Glomerular visceral epithelial cell (primary cell): ENCODE data around the gene EIF4A2.

ENCODE experiments used
- DNase-seq: peaks from one replicate; pipeline ENCODE4 v3.0.0-alpha.2; 2016; ENCODE audit errors: extremely low spot score

The EIF4A2 gene

GRCh38 chr3:186783058-186783730, at the start of gene EIF4A2:
TSS of gene EIF4A2 (plus strand) at chr3:186783577. CDS start at chr3:186783611, 34 bp downstream.
- DNase-seq = peak; percentile 87

- DNase-seq = no peak
These were observed 40.6 kb upstream of the EIF4A2 start for GRCh38 chr3:186742618-186743380.

- DNase-seq = no peak
These were observed 39.7 kb upstream of the EIF4A2 start for GRCh38 chr3:186743666-186744065.

GRCh38 chr3:186746008-186746407, 37.4 kb upstream of the EIF4A2 start:
- DNase-seq = peak; percentile 61

- no peak for DNase-seq
These were observed 33.1 kb upstream of the EIF4A2 start for GRCh38 chr3:186750316-186750715.

GRCh38 chr3:186751480-186751879, 31.9 kb upstream of the EIF4A2 start:
- no peak for DNase-seq

- DNase-seq = no peak
These were observed 29.4 kb upstream of the EIF4A2 start for GRCh38 chr3:186754006-186754405.

- no peak for DNase-seq
These were observed 28.5 kb upstream of the EIF4A2 start for GRCh38 chr3:186754871-186755270.

- no peak for DNase-seq
These were observed 26.2 kb upstream of the EIF4A2 start for GRCh38 chr3:186757214-186757613.

GRCh38 chr3:186757686-186758220, 25.6 kb upstream of the EIF4A2 start:
- DNase-seq = no peak

- no peak for DNase-seq
These were observed 24.0 kb upstream of the EIF4A2 start for GRCh38 chr3:186759231-186759930.

- peak; percentile 6 for DNase-seq
These were observed 23.1 kb upstream of the EIF4A2 start for GRCh38 chr3:186760141-186760833.

- DNase-seq = no peak
These were observed 22.4 kb upstream of the EIF4A2 start for GRCh38 chr3:186760897-186761447.

- DNase-seq = no peak
These were observed 11.1 kb upstream of the EIF4A2 start for GRCh38 chr3:186772281-186772694.

GRCh38 chr3:186772701-186773417, 10.5 kb upstream of the EIF4A2 start:
- DNase-seq = no peak

GRCh38 chr3:186775999-186776398, 7.4 kb upstream of the EIF4A2 start:
- no peak for DNase-seq

- DNase-seq = no peak
These were observed 4.2 kb upstream of the EIF4A2 start for GRCh38 chr3:186779204-186779603.

GRCh38 chr3:186782542-186783057, 777 bp upstream of the EIF4A2 start:
- DNase-seq = no peak

GRCh38 chr3:186783731-186784515, 546 bp downstream of the EIF4A2 start:
- peak; percentile 75 for DNase-seq
